Head of caudate nucleus (tissue), 42 donors: ENCODE measurements around the gene LNX2.

Experiments
- DNase-seq, 42 donors: peaks; one replicate each; pipeline versions ENCODE4 v3.0.0 to v3.0.0-alpha.2; 2020 to 2021; ENCODE audit warnings: mixed read lengths in 7 of 42
- intact Hi-C: fragments of 100-400 bp; cut with DNase I; formaldehyde crosslinking; loops from one replicate; pipeline ENCODE4 v1.15.0; 2022

The LNX2 gene

DNA sequence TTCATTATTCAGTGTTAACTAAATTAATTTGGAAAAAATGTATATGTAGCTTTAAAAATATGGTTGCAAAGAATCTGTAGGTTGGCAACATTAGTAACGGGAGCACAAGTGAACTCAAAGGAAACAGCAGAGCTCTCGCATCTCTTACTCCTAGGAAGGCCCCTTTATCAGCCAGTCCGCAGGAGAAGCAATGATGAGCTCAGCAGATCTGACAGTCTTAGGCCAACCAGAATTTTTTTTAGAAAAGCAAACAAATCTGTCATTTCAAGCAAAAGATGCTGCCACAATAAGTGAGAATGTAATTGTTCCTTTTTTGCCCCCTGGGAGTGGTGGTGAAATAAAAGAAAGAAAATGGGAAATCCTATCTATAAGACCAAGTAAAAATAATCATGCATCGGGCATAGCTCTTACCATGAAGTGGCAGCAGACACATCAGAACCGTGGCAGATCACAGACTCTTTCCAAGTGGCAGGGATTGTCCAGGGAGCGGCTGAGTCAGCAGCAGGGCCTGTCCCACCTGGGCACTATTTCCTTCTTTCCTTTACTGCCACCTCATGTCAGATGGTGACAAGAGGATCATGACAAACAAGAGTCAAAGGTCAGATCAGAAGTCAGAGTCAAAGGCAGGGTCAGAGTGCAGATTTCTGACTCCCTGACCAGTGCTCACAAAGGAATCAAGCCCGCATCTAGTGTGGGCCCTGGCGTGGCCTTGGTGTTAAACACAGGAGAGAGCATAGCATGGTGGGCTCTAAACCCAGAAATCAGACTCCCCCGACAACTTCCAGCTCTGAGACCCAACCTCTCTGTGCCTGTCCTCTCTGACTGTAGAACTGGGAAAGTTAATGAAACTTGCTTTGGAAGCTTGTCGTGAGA is 86.0 kb downstream of the LNX2 start:
- intact Hi-C loops: loop anchor here (5.0 kb wide), 1 partner anchor 293 kb away; no protein-coding TSS in a partner anchor
- DNase-seq: no peak

DNA sequence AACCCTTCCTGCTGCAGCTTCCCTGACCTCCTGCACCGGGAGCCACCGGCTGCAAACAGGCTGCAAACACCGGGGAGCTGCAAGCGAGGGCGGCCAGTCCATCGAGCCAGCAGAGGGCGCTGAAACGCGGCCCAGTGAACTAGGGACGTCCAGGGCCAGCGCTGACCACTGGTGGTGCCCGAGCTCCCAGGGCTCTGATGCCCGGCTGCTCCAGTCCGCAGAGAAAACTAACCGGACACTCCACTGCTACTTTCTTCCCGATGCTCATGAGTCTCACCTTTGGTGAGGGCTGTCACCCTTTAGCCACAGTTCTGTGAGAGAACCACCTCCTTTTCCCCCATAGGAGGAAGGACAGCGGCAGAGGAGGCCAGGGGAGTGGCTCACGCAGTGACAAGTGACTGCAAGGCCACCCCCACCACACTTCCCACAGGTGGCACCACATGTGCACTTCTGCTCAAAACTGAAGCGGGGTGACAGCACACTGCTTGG is 87.1 kb downstream of the LNX2 start:
- intact Hi-C loops: loop anchor here (5.0 kb wide), 1 partner anchor 294 kb away; no protein-coding TSS in a partner anchor
- peak; percentile 47 to 93 (median 86) for DNase-seq

DNA sequence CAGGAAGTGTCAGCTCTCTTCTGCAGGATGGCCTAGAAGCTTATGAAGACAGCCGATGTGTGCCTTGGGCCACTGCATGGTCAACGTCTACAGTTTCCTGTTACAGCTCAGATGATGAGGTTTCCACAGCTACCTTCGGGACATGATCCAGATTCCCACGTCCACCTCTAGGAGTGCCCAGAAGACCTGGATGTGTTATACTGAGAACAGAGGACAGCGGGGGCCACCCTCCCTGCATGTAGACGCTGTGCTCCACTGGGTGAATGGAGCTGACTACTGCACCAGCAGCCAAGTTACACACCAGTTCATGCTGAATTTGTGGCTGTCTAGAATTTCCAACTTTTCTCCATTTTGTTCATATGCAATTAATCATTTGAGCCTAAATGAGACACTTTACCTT is 91.4 kb downstream of the LNX2 start:
- intact Hi-C loops: no loop called here
- no peak for DNase-seq

DNA sequence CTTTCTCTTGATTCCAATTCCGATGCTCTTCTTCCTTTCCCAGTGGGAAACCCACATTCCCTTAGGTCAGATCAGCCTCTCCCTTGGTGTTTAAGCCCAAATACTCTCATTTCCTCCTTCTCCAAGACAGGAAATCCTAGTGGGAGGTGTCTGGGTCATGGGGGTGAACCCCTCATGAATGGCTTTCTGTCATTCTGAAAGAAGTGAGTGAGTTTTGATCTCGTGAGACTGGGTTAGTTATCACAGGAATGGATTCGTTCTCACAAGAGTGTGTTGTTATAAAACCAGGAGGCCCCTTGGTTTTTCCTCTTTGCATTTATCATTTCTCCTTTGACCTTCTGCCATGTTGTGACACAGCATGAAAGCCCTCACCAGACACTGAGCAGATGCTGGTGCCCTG is 93.8 kb downstream of the LNX2 start:
- DNase-seq: no peak
- intact Hi-C loops: no loop called here

DNA sequence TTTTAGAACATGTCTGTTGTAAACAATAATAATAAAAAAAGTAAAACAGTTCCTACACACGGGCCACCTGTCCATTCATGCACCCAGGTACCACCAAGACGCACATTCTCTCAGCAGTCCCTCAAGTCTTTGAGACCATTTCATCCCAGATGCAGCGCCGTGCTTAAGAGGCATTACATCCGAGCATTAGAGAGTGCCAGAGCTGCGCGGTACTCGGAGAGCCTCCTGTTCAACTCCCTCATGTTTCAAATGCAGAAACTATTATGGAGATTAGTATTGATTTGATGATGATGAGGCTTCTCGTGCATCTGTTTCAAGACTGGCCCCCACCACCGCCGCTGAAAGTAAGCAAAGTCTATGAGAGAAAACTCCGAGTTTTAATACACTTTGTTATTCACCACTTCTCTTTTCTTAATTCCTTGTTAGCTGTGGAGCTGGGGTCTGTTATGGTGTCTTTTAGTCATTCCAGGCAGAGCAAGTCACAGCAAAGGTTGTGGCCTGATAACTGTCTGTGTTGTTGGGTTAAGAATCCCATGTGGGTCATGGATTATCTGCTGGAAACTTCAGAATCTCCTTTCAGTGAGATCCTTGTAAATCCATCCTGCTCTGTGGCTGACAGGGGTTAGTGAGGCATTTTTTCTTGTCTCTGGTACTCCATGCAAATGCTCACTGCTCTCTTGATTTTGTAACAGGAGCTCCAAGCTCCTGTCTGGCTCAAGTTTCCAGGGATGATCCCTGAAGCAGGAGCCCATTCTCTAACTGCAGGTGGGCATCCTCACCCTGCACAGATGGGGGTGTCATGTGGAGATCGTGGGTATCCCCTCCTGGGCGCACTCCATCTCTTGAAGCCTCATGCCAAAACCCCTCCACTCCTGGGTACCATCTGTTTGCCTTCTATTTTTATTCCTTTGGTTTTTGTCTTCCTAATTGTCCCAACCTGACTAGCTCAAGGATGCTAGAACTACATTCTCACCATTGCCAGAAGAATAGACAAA is 95.1 kb downstream of the LNX2 start:
- DNase-seq: no peak
- intact Hi-C loops: no loop called here

DNA sequence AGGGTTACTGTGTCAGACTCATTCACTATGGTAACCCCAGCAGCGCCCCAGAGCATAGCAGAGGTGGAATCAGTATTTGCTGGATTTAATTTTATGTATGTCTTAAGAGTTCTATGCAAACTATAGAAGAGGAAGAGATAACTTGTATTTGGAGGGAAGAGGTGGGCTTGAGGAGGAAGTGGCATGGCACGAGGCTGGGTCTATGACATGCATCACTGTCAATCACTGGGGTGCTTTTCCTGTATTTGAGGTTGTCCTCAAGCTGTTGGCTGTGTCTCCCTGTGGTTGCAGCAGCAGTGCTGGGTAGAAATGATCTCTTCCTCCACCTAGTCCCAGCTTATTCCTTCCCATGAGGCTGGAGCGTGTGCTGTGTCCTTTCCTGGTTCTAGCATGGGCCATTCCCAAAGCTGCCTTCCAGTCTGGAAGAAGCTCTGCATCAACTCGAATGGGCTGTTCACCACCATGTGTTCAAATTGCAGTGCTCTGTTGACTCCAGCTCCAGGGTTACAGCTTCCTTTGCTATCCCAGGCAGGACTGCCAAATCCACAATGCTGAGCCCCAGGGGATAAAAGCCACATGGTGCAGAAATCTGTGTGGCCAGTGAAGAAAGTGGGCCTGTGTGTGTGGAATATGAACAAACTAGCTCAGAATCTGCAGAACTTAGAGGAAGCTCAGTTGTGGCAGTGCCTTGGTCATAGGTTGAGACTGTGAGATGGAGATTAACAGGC is 96.8 kb downstream of the LNX2 start:
- intact Hi-C loops: no loop called here

DNA sequence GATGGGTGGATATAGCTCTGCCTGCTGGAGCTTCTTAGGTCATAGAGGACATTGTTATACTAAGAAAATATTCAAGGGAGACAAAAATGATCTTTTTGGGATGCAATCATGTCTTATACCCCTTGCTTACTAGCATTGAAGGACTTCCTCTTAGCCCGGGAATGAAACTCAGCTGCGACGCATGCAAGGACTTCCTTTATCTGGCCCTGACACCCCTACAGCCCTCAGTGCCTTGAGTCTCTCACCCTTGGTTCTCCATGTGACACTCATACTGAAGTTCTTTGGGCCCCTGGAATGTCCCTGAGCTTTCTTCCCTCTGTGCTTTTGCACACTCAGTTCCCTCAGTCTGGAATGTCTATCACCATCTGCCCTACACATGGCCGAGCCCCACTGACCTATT is 97.5 kb downstream of the LNX2 start:
- intact Hi-C loops: no loop called here
- DNase-seq: no peak

More for the DNA sequence above, 96.8 kb downstream of the LNX2 start:
- peak in 1 of 42 donors; percentile 22 for DNase-seq

DNA sequence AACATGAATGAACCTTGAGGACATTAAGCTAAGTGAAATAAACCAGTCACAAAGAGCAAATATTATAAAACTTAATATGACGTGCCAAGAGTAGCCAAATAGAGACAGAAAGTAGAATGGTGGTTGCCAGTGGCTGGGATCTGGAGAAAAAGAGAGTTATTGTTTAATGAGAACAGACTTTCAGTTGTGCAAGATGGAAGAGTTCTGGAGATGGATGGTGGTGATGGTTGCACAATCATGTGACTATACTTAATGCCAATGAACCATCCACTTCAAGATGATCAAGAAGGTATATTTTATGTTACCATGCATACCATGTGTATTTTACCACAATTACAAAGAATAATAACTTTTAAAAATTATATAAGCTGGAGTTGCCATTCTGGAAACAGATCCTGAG is 104.2 kb downstream of the LNX2 start:
- intact Hi-C loops: no loop called here
- DNase-seq: no peak

DNA sequence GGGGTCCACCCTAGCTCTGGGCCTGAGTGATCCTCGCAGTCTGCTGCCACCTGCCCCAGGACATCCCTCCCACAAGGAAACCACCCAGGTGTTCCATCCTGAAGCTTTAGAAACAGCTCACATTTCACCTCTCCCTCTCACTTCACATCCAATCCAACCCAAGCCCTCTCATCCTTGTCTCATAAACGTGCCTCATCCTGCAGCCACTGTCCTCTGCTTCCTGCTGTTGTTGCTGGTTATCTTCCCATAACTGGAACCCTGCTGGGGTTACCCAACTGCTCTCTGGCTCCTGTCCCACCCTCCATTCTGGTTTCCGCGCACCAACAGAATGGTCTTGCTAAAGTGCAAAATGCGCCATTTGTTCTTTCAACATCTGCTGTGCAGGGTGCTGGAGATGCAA is 110.2 kb downstream of the LNX2 start:
- DNase-seq: no peak
- intact Hi-C loops: no loop called here

DNA sequence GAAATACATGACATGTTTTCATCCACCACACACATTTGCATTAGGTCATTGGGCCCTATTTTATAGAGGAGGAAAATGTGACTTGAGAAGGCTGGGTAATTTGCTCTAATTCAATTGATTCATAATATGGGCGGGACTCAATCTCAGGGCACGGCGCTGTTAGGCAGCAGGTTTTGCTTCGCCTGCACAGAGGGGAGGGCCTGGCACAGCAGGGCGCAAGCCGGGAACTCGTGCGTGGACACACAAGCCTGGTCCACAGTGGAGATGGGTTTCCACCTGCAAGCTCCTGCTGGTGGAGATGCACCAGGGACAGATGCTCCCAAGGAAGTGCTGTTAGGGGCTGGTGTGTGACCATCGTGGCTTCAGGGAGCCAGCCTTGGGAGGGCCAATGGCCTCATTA is 111.5 kb downstream of the LNX2 start:
- no peak for DNase-seq
- intact Hi-C loops: no loop called here

DNA sequence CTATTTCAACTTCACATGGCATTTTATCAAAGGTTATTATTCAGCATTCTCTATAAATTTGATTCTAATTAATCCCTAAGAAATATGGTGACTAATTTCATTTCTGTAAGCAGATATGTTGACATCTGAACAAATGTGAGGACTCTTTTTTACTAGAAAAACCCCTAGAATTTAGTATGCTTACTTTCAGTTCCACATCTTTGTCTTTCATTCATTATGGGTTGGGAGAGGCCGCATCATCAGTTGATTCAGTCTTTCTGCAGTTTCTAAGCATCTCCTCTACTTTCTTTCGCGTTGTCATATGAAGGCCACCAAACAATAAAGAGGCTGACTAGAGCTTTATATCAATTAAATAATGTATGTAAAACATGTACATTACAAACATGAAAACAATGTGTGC is 114.5 kb downstream of the LNX2 start:
- no peak for DNase-seq

DNA sequence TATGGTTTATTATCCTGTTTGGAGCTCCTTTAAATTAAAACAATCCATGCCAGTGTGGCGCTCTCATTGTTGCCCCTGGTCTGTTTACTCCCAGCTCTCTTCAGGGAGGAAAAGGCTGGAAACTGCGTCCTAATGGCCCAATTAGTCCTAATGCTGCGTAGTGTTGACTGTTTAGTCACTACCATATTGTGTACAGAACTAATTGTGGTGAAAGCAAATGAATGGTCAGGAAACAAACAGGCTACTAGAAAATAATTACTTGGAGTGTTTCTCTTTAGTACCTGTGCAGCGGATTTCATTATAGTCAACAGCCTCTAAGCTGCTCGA is 115.5 kb downstream of the LNX2 start:
- no peak for DNase-seq
- intact Hi-C loops: no loop called here

More for the DNA sequence above, 114.5 kb downstream of the LNX2 start:
- intact Hi-C loops: no loop called here

DNA sequence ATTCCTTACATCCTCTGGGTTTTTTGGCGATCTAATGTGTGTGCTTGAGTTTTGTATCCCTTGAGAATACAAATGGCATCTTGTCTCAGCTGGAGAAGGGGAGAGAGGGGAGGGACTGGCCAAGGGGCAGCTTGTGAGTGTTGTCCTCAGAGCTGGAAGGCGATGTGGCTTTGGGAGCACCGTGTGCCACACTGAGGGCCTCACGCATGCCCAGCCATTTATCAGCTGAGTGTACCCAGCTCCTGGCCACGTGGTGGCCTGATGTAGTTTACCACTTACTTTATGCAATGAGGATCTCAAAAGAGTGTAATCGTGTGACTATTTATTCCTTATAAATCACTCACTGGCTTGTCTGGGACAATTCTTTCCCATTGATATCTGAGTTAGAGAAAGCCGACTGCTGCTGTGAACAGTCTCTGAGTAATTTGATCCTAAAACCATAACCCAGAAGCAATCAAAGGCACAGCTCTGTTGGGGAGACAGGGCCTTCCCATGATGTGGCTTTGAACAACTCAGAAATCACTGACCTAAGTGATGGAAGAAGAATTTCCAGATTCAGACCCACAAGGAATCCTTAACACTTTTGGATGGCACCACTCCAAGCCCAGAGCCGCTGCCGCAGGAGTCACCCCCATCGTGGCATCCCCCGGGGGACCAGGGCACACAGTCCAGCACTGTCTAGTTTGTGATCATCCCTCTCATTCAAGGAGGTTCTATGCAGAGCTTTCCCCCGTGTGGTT is 116.0 kb downstream of the LNX2 start:
- peak in 1 of 42 donors; percentile 39 for DNase-seq
- intact Hi-C loops: no loop called here

DNA sequence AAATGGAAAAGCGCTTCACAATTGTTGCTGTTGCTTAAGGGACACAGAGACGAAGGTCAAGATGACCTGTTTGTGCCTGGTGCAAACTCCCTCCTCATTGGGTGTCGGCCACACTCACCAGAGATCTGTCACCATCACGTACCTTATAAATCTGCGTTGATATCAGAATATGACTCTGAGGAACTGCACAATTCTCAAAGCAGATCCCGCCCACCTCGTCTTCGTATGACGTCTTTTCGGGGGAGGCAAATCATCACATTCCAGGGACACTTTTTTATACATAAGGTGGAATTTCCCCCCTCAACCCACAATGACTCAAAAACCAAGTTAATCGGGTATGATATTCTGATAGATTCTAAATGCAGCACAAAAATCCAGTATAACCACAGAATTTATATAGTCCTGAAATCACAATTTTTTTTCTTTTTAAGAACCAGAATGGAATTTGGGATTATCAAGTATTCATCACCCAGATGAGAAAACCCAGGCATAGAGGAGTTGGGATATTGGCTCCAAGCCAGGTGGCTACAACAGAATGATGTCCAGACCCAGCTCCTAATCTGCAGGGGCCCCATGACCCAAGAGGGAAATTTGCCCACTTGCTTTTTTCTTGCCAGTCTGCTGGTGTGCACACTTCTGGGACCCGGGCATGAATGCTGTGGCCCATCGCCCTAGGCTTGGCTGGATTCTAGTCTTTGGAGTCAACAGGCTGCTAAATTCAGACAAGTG is 119.4 kb downstream of the LNX2 start:
- DNase-seq: peak; percentile 24 to 90 (median 70)
- intact Hi-C loops: no loop called here

DNA sequence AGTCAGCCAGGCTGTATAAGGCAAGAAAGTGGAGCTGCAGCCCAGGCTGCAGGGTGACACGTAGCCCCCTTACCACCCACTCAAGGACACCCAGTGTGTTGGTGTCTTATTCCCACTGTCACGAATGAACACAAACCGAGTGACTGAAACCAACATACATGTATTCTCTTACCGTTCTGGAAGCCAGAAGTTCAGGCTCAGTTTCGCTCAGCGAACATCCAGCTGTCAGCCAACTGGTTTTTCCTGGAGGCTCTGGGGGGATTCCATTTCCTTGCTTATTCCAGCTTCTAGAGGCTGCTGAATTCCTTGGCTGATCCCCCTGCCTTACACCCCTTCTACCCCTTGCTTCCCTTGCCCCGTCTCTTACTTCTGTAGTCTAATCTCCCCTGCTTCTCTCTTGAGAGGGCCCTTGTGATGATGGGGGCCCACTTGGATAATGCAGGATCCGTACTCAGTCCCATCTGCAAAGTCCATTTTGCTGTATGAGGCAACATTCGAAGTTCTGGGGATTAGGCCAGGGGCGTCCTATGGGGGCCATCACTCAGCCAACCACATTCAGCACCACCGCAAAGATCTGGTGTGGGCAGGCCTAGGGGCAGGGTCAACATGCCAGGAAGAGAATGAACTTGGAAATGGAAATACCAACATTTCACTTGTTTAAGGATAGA is 122.6 kb downstream of the LNX2 start:
- intact Hi-C loops: no loop called here
- peak in 1 of 42 donors; percentile 17 for DNase-seq

DNA sequence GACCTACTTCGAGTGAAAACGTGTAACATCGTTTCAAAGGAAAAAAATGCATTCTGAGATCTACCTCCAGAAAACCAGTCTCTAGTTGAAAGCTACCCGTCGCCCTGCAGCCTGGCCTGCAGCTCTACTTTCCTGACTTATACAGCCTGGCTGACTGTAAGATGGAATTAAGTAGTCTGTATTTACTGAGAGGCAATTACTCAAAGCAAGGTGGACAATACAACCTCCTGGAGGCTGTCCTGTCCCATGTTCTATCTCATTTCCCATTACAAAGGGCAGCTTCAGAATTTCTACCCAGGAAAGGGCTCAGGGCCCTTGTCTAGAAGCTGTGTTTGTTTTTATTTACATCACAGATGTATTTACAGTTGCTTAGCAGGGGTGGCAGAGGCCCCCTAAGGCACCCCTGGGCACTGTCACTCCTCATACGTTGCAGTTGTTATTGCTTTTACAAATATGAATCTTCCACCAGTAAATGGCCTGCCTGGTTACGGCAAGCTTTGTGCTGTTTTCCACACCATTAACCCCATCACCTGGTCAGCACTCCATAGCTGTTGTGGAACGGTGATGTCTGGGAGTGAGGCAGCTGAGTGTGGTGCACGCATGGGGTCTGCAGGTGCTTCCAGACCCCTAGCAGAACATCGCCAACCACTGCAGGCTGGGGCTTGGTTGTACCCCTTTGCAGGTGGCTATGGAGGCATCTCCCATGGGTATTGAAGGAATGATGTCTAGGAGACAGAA is 123.6 kb downstream of the LNX2 start:
- intact Hi-C loops: no loop called here

DNA sequence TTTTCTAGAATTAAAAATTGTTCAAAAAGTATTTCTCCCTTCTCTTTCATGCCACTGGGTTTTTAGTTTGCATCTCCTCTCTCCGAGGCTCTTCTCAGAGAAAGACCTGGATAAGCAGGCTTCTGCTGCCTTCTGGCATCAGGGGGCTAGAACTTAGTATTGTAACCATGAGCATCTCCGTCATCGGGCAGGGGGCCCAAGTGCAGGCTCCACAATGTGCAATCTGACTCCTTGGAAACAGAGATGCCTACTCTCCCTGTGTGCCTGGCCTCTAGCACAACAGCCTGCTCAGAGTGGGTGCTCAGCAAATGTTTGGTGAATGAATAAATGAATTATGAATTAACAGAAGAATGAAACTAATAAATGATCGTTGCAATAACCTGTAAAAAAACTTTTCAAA is 124.3 kb downstream of the LNX2 start:
- intact Hi-C loops: no loop called here
- peak in 1 of 42 donors; percentile 12 for DNase-seq

More for the DNA sequence above, 123.6 kb downstream of the LNX2 start:
- no peak for DNase-seq
